Nucleus accumbens (tissue), 56 donors: Measurements from ENCODE around the gene IFFO2.

Experiments used
- DNase-seq, 56 donors: peaks; one replicate each; lab custom pipeline; 2025; lab: John Stamatoyannopoulos, UW

IFFO2 gene

DNA sequence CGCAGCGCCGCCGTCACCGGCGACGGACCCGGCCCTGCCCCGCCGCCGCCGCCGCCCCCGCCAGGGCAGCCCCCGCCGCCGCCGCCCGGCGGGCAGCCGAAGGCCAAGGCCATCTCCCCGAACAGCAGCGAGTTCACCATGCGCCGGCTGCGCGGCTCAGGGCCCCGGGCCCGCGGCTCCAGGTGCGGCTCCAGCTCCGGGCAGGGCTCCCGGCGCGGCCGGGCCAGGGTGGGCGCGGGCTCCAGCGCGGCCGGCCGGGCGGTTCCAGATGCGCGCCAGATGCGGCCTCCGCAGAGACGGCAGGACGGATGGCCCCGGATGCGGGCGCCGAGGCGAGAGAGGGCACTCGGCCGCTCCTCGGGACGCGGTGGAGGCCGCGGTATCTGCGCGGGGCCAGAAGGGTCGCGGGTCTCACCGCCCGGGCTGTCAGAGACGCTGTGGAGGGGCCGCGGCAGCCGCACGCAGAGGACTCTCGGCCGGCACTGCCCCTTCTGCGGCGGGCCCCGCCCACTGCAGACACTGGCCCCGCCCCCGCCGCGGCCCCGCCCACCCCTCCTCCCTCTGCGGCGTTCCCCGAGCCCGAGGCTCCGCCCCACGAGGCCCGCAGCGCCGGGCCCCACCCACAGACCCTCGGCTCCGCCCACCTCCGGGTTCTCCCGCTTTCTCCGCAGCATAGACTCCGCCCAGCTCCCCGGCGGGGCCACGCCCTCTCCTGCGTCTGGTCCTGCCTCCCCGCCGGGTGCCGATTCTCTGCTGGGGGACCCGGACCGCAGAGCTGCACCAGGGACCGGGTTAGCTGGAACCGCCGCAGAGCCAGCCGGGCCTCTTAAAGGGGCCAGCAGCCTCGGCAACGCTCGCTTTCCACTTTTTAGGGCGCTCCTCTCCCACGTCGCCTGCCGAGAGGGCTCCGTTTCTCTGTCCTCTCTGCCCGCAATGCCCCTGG, at the start of gene IFFO2:
Gene IFFO2, minus strand, starts transcription at position 484 of the 943 bp plus-strand sequence. Its CDS starts 344 bp downstream, at position 140.
- DNase-seq, result peak; percentile 73 to 99 (median 97)

DNA sequence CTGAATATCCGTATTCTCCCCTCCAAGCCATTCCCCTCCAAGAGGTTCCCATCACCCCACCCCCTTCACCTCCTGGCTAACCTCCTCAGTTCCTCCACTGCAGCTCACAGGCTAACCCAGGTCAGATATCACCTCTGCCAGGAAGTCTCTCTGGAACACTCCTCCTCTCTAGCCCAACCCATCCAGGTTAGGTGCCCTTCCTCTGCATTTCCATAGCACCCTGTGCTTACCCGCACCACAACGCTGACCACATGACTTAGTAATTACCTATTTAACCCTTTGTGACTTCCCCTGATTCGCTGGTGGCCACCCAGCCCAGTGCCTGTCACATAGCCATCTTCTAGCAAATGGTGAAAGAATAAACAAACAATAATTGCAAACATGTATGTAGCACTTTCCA, 49.5 kb upstream of the IFFO2 start:
- DNase-seq, result no peak

- no peak for DNase-seq
Measured at GRCh38 chr1:19003371-19004290, 47.2 kb upstream of the IFFO2 start.

- no peak for DNase-seq
Measured at GRCh38 chr1:19000065-19000464, 43.6 kb upstream of the IFFO2 start.

DNA sequence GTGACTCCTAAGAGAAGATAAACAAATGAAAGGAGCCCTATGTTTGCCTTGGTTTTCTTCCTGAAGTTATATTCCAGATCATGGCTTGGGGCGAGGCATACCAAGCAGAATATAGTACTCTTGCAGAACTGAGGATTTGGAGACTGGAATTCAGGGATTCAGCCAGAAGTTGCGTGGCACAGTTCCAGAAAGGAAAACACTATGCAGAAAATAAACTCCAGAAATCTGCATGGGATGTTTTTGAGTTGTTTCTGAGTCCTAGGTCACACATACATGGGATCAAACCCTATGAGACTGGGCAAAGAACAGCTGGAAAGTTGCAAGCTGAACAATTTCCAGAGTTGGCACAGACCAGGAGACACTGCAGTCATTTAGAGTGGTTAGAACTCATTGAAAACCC, 42.9 kb upstream of the IFFO2 start:
- no peak for DNase-seq

DNA sequence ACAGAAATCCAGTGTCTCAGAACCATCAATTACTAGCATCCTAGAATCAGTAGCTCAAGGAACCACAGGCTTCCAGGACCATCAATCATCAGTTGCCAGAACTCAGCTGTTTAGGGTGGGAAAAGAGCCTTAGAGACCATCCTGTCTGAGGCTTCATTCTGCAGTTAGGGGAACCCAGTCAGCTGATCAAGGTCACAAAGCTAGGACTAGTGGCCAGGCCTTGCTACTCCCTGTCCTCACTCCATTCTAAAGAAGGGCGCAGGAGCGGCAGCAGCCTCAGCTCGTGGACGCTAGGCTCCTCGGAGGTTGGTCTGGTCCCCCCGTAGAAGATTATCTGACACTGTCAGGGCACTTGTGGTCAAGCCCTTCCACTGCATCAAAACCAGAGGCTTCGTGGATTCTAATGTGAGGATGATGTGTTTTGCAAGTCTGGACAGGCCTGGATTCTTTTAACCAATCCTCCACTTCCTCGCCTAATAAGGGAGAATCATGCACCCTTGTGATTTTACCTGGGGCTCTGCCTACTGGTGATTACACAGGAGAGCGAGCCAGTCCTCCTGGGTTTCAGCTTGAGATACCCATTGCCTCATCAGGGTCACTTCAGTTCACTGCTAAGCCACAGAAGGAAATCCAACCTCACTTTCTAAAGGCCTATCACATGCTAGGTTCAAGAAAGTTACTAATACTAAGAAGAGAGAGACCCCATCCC, 41.7 kb upstream of the IFFO2 start:
- no peak for DNase-seq

- DNase-seq, result peak in 51 of 56 donors; percentile 10 to 84 (median 67)
Measured at GRCh38 chr1:18997508-18997907, 41.0 kb upstream of the IFFO2 start.

DNA sequence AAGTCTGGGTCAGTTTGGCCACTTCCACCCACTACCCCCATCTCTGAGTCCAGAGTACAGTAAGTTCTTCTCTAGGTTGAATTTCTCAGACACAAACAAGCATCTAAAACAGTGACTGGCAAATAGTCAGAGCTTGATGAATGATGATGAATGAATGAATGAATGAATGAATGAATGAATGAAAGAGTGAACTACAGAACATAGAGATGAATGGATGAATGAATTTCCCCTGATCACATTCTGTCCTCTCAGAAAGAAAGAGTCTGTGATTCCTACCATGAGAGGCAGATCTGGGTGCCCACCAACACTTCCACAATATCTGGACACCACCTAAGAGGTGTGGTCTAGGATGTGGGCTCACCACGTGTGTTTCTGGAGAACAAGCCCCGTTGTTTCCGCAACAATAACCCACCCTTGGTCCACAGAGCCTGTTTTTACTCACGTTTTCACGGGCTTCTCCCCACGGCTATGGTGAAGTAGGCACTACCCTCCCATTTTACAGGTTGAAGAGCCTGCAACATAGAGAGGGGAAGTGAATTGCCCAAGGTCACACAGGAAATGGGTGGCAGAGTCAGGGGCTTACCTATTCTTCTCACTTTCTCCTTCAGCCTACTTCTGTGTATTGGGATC, 40.2 kb upstream of the IFFO2 start:
- DNase-seq, result no peak

GRCh38 chr1:18994381-18994780, 37.9 kb upstream of the IFFO2 start:
- no peak for DNase-seq

- no peak for DNase-seq
Measured at GRCh38 chr1:18992646-18993045, 36.2 kb upstream of the IFFO2 start.

DNA sequence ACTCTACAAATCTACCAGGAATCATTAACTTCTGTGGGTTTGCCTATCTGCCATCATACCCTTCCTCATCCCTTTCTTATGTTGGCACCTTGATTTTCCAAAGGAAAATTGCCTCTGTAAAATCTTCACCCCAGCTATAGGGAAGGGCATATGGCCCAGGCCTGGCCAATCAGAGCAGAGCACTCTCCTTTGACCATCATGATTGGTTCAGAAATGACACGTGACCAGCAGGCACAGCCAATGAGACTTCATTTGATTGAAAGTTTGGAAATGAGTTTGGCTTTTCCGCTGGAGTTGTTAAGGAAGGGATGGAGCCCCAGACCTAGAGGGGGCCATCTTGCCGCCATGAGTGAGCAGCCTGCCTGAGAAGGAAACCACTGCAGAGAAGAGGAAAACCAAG, 35.1 kb upstream of the IFFO2 start:
- no peak for DNase-seq

DNA sequence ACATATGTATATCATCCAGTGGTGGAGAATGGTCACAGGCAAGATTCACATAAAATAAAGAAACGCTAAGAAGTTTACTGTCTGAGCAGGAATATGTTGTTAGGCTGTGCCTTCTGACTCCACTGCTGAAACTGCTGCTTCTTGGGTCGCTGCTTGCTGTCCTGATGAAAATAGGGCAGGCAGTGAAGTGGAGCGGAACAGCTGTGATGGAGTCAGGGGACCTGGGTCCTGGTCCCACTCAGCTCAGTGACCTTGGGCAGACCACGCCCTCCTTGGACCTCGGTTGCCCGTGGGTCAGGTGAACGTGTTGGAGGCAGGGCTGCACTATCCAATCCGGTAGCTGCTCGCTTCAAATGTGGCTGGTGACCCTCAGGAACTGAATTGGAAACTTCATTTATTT, 33.4 kb upstream of the IFFO2 start:
- no peak for DNase-seq

- DNase-seq, result no peak
Measured at GRCh38 chr1:18989176-18989799, 32.8 kb upstream of the IFFO2 start.

- DNase-seq, result no peak
Measured at GRCh38 chr1:18981242-18981641, 24.8 kb upstream of the IFFO2 start.

DNA sequence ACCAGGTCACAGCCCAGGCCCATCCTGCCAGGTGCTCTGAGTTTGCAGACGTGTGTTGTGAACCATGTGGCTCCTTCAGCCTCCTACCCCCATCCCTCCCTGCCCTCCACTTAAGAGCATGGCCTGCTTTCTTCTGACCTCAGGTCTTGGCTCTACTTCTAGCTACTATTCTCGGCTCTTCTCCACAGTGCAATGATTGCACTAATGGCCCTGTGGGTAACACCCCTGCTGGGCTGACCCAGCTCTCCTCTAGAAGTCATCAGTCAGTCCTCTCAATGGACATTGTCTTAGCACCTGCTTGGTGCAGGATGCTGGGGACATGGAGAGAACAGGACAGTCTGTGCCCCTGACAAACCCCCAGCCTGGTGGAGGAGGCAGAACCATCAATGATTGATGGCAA, 22.2 kb upstream of the IFFO2 start:
- no peak for DNase-seq

- DNase-seq, result no peak
Measured at GRCh38 chr1:18977428-18977827, 21.0 kb upstream of the IFFO2 start.

DNA sequence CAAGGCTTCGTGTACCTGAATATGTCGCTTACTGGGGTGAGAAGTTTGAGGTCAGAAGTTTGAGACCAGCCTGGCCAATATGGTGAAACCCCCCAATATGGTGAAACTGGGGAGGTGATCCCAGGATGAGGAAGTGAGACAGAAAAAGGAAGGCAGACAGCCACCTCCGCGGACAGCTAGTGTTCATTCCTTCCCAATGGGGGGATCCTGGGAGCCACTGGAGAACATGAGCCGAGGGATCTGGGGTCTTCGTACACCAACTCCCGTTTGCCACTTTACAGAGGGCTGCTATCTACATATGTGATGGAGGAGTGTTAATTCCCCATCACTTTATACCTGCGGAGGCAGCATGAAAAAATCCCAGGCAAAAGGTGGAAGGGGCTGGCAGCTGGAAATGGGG, 19.6 kb upstream of the IFFO2 start:
- DNase-seq, result no peak

GRCh38 chr1:18974606-18975005, 18.1 kb upstream of the IFFO2 start:
- DNase-seq, result peak in 1 of 56 donors; percentile 22

GRCh38 chr1:18974005-18974404, 17.5 kb upstream of the IFFO2 start:
- DNase-seq, result no peak
